Fibroblast of villous mesenchyme (primary cell): ENCODE measurements around the gene SMYD1. TPM values are rescaled to one million over a fixed set of nuclear protein-coding genes. Genes with fewer than 3 reads are reported as not detected.
"Not testable (repeated sequence)": the region's sequence is repeated elsewhere in the genome, so short reads cannot be mapped to it uniquely, and the experiment has no call there.

Experiments
- DNase-seq: peaks from one replicate; pipeline ENCODE4 v3.0.0-alpha.2; 2010; ENCODE audit warnings: low read depth
- H3K4me3 ChIP-seq: 2 replicates; pipeline ENCODE4 v1.5.1; 2011; ENCODE audit warnings: low read depth, mild to moderate bottlenecking, low read length
- total RNA-seq: library from RNA; depleted of rRNA; stranded (reverse); fragments of >200 nt; gene quantifications from 2 replicates; pipeline ENCODE4 v1.2.3, GENCODE V29; 2012
- TF ChIP-seq, protein P1 (sequence below): IDR thresholded peaks from 2 replicates; pipeline ENCODE4 v1.5.1; 2012; ENCODE audit warnings: low read depth, mild to moderate bottlenecking, low read length; ENCODE audit not compliant: insufficient read depth

SMYD1 gene
- total RNA-seq, result under 0.01 TPM in 1 of 2 replicates, not detected in the other

DNA sequence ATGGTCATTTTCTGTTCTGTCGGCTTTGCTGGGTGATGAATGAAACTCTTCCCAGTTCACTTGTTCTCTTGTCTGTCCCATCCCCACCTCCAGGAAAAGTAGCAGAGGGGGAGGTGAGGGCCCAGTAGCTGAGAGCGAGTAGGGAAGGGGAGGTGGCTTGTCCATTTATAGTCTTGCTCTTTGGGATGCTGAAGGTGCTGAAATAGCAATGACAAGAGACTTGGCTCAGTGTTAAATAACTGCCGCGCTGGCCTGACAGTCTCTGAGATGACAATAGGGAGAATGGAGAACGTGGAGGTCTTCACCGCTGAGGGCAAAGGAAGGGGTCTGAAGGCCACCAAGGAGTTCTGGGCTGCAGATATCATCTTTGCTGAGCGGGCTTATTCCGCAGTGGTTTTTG, at the start of gene SMYD1:
SMYD1 (plus strand) TSS at position 228 of the 400 bp plus-strand sequence; CDS start at position 268, 40 bp downstream.
- no peak for DNase-seq
- H3K4me3 ChIP-seq, result no peak within 1 kb of the TSS
- TF ChIP-seq, protein P1, sequence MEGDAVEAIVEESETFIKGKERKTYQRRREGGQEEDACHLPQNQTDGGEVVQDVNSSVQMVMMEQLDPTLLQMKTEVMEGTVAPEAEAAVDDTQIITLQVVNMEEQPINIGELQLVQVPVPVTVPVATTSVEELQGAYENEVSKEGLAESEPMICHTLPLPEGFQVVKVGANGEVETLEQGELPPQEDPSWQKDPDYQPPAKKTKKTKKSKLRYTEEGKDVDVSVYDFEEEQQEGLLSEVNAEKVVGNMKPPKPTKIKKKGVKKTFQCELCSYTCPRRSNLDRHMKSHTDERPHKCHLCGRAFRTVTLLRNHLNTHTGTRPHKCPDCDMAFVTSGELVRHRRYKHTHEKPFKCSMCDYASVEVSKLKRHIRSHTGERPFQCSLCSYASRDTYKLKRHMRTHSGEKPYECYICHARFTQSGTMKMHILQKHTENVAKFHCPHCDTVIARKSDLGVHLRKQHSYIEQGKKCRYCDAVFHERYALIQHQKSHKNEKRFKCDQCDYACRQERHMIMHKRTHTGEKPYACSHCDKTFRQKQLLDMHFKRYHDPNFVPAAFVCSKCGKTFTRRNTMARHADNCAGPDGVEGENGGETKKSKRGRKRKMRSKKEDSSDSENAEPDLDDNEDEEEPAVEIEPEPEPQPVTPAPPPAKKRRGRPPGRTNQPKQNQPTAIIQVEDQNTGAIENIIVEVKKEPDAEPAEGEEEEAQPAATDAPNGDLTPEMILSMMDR, result no peak

DNA sequence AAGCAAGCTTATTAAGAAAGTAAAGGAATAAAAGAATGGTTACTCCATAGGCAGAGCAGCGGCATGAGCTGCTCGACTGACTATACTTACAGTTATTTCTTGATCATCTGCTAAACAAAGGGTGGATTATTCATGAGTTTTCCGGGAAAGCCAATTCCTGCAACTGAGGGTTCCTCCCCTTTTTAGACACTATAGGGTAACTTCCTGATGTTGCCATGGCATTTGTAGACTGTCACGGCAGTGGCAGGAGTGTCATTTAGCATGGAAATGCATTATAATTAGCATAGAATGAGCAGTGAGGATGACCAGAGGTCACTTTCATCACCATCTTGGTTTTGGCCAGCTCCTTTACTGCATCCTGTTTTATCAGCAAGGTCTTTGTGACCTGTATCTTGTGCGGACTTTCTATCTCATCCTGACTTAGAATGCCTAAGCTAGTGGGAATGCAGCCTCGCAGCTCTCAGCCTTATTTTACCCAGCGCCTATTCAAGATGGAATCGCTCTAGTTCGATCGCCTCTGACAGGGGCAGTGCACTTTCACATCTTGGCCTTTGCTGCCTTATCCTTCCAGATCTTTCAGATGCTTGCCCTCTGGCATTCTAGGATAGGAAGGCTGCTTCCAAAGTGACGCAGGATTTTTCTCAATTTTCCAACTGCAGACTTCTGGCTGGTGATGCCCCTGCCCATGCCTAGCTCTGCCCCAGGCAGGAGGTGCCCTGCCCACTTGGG, 49.4 kb upstream of the SMYD1 start:
- not testable (repeated sequence) for H3K4me3 ChIP-seq, DNase-seq

DNA sequence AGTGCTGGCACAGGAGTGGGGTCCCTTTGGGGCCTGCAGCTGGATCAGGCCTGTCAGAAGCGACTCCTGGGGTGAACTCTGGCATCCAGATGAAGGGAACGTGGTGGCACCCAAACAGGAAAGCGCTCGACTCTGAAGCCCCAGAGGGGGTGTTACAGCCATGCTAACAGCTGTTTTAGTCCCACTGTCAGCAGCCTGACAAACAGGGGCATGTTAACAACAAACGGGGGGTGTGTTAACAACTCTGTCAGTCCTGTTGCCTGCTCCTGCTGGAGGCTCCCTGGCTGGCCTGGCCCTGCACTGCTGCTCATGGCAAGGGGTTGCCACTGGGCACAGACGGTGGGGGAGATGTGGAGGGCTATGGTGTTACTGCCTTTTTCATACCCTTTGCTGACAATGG, 48.7 kb upstream of the SMYD1 start:
- TF ChIP-seq, protein P1, result no peak
- H3K4me3 ChIP-seq, result no peak overlapping the region
- no peak for DNase-seq

DNA sequence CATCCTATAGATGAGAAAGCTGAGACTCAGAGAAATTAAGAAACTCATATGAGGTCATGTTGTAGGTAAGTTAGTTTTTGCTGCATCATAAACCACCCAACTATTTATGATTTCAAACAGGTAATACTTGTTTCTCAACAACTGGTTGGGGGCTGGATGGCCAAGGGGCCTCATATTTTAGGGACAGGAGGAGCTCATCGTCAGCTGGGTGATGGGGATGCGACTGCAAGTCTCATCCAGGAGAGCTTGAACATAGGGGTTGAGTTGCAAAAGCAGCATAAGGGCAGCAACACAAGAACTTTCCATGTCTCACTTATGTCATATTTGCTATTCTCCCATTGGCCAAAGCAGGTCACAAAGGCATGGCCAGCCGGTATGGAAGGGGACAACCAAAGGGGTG, 47.6 kb upstream of the SMYD1 start:
- H3K4me3 ChIP-seq, result no peak overlapping the region
- TF ChIP-seq, protein P1, result no peak
- DNase-seq, result no peak

DNA sequence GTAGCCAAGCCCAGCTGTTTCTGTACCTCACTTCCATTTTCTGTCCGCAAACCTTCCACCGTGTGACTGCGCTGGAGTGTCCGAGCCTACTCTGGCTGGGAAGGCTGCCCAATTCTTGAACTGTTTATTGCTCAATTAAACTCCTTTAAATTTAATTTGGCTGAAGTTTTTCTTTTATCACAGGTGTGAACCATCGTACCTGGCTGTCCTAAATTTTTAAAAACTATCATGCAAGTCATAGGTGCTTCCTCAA, 45.0 kb upstream of the SMYD1 start:
- DNase-seq, result no peak
- no peak overlapping the region for H3K4me3 ChIP-seq
- TF ChIP-seq, protein P1, result no peak

DNA sequence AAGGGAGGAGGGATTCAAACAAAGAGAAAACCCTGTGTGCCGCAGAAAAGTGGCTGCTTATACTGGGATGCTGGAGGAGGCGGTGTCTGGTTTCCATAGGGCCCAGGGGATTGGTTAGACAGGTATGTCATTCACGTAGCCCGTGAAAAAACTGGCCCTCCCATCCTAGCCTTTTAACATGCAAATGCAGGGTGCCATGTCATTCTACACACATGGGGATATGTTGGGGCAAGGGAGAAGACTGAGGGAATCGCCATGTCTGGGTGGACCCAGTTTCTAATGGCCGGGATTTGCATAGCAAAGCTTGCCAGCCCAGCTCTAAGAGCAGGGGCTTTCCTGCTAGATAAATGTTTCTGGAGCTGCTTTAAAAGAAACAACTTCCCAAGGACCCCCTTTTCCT, 43.1 kb upstream of the SMYD1 start:
- DNase-seq, result no peak
- no peak overlapping the region for H3K4me3 ChIP-seq
- TF ChIP-seq, protein P1, result no peak

DNA sequence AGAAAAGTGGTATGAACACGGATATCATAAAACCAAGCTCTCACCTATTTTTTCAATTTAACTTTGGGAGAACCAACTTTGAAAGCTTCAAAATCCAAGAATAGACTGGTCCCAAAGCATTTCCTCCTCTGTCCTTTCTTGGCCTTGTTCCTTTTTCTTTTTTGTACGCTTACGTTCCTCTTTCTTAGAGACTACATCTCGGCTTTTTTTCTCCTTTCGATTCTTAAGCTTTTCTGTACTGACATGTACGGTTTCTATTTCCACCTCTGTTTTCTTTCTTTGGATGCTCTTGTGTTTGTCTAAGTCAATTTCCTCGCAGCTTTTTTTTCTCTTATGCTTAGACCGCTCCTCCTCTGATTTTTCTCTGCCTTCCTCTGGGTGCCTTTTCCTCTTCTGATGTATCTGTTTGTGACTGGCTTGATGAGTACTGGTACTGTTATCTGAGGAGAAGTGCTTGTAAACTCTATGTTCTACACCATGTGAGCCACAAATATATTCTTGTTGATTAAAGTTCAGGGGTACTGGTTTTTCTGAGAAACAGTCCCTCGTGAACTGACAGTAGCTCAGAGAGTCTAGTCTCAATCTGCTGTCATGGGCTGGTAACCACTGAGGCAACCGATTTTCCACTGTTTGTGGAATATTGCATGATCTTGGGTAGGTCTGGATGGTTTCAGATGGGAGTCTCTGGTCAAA, 39.8 kb upstream of the SMYD1 start:
- TF ChIP-seq, protein P1, result no peak

More for the DNA sequence above, 39.8 kb upstream of the SMYD1 start:
- no peak overlapping the region for H3K4me3 ChIP-seq
- DNase-seq, result no peak
